Measurements from ENCODE around the gene NPBWR2.

Gene NPBWR2

GRCh38 chr20:64106981-64107735, at the start of gene NPBWR2:
Gene NPBWR2, minus strand, starts transcription at chr20:64107565. Its CDS starts 734 bp downstream, at chr20:64106831.
- no peak for DNase-seq

DNA sequence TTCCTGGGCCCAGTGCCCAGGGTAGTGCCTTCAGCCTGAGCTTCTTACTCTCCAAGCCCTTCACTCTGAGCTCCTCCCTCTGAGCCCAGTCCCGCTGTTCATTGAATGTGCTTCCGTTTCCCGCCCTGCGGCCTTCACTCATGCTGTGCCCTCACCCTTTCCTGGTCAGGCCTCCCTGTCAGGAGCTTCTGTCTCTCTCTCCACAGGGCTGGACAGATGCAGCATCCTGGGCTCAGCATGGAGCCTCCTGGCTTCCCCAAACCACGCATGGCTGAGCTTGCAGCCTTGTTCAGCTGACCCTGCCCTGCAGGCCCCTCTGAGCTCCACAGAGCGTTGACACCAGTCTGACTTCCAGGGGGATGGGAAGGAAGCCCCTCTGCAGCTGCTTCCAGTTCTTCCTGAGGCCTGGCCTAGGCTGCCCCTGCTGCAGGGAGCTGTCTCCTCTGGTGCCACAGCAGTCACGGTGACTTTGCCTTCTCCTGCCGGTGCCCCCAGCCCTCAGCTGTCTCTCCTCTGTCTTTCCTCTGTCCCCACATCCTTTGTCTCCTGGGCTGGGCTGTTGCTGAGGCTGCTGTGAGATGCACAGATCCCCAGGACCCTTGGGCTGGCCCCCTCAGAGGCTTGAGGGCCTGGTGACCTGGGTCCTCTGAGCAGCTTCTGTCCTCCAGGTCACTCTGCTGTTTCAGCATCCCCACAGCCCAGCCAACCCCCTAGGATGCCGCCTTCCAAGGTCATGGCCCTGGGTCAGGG, 48.9 kb upstream of the NPBWR2 start:
- DNase-seq = no peak

DNA sequence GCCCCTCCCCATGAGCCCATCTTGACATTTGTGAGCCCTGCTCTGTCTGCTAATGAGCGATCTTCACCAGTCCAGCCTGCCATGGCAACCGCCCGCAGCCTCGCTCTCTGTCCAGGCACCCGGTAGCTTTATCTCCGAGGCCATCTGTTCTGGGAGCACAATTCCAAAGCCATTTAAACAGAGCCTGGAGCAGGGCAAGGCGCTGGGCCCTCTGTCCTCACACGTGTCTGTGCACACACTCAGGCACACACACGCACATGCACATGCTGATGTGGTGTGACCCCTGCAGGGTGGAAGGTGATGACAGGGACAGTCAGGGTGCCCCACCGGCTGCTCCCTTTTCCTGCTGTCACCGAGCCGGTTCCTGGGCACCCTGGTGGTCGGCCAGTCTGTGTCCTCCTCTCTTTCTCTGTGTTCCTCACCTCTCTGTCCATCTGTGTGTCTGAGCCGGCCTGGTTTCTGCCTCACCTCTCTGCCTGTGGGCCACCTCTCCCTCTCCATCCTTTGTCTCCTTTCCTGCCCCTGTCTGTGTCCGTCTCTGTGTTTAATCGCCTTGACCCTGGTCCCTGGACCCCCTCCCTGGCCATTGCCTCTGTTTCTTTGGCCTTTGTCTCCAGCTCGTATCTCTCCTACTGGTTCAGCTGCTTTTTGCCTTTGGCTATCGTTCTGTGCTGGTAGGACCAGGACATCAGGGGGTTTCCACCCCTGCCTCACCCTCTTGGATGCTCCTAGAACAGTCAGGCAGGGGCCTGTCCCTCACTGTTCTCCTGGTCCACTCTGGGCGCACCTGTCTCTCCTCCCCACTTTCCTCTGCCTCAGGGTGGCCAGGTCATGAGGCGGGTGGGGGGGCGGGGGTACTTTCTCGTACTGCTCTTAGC, 48.1 kb upstream of the NPBWR2 start:
- no peak for DNase-seq

DNA sequence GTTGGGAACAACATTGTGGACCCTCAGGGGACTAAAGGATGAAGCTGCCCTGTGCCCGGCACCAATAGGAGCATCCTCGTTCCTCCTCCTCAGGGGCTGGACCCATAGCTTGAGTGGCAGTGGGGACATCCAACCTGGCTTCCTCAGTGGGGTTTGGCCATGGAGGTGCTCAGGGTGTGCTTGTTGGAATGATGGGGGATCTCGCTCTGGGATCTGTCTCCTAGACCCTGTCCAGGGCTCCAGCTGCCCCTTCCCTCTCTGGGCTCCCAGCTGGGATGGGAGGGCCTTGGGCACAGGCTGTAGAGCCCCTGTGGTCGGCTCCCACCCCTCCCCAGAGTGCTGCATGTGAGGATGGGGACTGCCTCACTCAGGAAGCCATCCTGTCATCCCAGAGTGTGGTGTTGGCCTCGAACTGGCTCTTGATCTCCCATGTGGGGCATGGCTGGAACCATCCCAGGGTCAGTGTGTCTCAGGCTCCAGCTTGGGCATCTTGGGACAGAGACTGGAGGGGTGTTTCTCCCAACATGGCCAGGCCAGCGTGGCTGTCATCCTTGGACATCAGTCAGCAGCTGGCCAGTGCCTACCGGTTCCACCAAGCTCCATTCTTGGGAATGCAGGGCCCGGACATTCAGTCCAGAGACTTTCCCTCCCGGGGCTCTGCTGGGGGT, 47.4 kb upstream of the NPBWR2 start:
- no peak for DNase-seq

- no peak for DNase-seq
These were observed 46.7 kb upstream of the NPBWR2 start for GRCh38 chr20:64153861-64154589.

DNA sequence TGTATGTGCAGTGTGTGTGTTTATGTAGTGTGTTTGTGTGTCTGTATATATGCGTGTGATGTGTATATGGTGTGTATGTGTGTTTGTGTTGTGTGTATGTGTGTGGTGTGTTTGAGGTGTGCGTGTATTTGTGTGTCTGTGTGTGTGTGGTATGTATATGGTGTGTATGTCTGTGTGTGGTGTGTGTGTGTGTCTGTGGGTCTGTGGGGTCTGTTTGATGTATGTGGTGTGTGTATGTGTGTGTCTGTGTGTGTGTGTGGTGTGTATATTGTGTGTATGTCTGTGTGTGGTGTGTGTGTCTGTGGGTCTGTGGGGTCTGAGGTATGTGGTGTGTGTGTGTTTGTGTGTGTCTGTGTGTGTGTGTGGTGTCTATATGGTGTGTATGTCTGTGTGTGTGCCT, 46.0 kb upstream of the NPBWR2 start:
- no peak for DNase-seq

DNA sequence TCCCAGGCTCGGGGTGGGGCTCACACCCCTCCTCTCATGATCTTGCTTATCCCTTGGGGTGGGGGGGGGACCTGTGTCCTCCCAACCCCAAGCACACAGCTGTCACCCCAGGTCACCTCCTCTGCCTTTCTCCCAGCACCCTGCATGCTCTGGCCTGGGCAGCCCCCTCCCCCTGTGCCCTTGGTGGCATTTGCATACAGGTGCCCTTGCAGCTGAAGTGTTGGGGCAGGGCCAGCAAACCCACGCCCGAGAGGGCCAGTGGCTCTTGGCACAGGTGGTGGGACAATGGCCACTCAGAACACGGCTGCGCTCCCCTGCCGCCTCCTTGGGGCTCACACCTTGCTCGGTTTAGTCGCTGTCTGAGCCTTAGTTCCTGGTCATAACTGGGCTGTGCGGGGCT, 45.5 kb upstream of the NPBWR2 start:
- no peak for DNase-seq

DNA sequence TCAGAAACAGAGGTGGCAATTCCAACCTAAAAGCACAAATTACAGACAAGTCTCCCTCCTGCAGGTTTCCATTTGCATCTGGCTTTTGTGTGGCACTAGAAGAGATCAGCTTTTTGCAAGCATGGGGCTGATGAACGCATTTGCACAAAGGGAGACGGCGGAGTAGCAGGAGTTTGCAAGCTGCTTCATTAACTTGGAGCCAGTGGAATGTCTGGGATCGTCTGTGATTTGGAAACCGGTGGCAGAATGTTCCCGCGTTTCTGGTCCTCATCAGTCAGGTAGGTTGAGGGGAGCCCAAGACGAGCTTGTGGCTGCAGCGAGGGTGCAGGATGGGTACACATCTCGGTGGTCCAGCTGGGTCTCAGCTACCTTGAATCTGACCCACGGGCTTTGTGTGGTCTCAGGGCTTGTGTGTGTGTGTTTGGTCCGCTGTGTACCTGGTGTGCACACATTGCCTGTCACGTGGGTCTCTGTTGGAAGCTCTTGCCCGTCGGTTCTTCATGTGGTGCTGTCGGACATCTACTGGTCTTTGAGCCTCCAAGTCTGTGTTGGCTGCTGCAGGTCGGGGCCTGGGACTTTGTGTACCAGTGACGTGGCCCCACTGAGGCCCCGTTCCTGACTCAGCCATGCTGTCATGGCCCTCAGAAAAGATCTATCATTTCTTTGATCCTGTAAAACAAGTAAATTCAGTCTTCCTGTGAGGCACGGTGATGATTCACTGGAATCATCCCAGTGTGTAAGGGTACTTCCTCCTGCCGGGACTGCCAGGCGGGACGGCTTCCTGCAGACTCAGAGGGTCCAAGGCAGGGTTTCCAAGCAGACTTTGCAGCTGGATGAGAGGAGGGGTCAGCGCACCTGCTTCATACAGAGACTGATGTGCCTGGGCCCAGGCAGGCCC, 44.5 kb upstream of the NPBWR2 start:
- DNase-seq = no peak

- no peak for DNase-seq
These were observed 43.6 kb upstream of the NPBWR2 start for GRCh38 chr20:64150756-64151632.

DNA sequence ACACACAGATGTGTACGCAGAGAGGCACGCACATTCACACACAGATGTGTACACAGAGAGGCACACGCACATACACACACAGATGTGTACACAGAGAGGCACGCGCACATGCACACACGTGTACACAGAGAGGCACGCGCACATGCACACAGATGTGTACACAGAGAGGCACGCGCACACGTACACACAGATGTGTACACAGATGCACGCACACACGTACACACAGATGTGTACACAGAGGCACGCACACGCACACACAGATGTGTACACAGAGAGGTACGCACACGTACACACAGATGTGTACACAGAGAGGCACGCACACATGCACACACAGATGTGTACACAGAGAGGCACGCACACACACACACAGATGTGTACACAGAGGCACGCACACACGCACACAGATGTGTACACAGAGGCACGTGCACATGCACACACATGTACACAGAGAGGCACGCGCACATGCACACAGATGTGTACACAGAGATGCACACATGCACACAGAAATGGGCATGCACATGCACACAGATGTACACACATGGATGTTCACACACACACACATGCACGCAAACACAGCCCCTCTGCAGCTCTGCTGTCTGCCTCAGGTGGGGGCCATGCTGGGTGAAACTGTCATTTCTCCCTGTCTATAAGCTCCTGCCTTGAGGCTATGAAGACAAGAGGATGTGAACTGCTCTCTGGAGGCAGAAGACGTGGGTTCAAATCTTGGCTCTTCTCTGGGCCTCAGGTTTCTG, 42.6 kb upstream of the NPBWR2 start:
- no peak for DNase-seq

- no peak for DNase-seq
These were observed 41.8 kb upstream of the NPBWR2 start for GRCh38 chr20:64149141-64149540.

- DNase-seq = no peak
These were observed 41.2 kb upstream of the NPBWR2 start for GRCh38 chr20:64148581-64148980.

- no peak for DNase-seq
These were observed 39.6 kb upstream of the NPBWR2 start for GRCh38 chr20:64146936-64147477.

- DNase-seq = no peak
These were observed 39.1 kb upstream of the NPBWR2 start for GRCh38 chr20:64146301-64146935.

DNA sequence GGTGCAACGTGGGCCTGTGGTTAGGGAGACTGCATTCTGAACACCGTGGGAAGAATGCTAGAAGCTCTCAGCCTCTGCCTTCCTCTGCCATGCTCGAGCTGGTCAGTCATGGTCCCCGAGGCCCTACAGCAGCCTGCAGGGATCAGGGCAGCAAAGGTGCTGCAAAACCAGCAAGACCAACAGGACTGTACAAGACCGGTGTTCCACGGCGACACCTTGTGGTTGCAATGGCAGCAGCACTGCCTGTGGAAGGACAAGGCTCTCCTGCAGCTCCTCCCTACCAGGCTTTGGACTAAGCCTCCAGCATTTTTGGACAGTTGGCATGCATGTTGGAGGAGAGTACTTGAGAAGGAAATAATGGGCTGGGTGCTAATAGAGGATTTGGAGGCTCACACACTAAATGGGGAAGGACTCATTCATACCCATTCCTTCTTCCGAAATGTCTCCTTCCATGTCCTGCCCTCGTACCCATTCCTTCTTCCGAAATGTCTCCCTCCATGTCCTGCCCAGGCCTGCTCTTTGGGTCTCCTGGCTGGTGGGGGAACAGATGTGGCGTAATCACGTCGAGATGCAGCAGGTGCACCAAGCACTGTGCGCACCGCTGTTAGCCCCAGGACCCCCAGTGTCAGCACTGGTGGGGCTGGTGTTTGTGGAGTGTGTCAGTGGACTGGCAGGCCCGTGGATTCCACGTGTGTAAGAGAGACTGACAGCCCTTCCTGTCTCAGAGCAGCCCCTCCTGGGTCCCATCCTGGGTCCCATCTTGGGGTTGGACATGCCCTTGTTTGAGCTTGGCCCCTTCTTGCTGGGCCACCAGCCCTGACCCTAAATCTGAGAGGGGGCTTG, 38.3 kb upstream of the NPBWR2 start:
- DNase-seq = no peak

DNA sequence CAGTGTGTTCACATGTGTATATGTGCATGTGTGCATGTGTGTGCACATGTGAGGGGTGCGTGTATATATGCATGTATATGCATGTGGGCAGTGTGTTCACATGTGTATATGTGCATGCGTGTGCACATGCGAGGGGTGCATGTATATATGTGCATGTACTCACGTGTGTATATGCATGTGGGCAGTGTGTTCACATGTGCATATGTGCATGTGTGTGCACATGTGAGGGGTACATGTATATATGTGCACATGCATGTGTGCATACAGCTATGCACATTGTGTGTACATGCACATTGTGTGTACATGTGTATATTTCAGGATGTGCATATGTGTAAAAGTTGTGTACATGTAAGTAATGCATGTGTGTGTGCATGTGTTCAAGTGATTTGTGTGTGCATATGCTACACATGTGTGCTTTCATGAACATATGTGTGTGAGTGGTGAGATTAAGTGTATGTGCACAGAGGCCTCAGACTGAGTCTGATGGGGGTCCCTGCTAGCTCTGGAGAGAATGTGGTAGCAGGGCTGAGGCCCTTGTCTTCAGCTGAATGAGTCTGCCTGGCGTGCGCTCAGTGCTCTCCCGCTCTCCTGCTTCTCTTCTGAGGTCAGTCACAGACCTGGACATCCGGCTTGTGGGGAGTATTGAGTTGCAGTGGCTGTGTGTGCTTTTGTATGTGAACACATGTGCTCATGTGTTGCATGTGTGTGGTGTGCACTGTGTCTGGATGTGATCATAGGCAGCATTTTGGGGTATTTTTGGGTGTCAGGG, 37.0 kb upstream of the NPBWR2 start:
- no peak for DNase-seq

Measured in islet precursor cell (in vitro differentiated cells).